OCI-LY7 (cell line): ENCODE results near the gene KNDC1. TPM values are rescaled to one million over a fixed set of nuclear protein-coding genes. Genes with fewer than 3 reads are reported as not detected.

Experiments used
- BruUV-seq: library from RNA; stranded (reverse); fragments of 400-500 nt; replicated peaks from 2 replicates; lab custom pipeline; 2021; lab: Mats Ljungman, UMichigan
- CTCF ChIA-PET: fragments of 300-600 bp; sonication (Branson Sonifier 250); formaldehyde crosslinking; loops from one replicate; lab custom pipeline; 2022; ENCODE audit warnings: antibody characterized with exemption; ENCODE audit not compliant: unreplicated experiment; lab: Charles Lee
- POLR2A ChIA-PET: fragments of 300-600 bp; sonication (Branson Sonifier 250); formaldehyde crosslinking; loops from one replicate; lab custom pipeline; 2022; ENCODE audit warnings: antibody characterized with exemption; lab: Charles Lee
- DNase-seq: peaks from one replicate; pipeline ENCODE4 v3.0.0-alpha.2; 2015; ENCODE audit warnings: low spot score
- H2AFZ ChIP-seq: fragments of 200-600 bp; sonication (generic), shearing (Covaris generic); 2 replicates; pipeline ENCODE4 v1.6.1; 2014; ENCODE audit warnings: mild to moderate bottlenecking, antibody characterized with exemption, low read length, moderate library complexity
- H3K27ac ChIP-seq: fragments of 200-600 bp; sonication (generic); 2 replicates; pipeline ENCODE4 v1.5.1; 2014; ENCODE audit warnings: mixed run types, low read depth, mild to moderate bottlenecking, moderate library complexity, low read length, inconsistent platforms; ENCODE audit not compliant: poor library complexity, severe bottlenecking
- H3K36me3 ChIP-seq: fragments of 200-600 bp; sonication (generic); 2 replicates; pipeline ENCODE4 v1.6.1; 2014; ENCODE audit warnings: mild to moderate bottlenecking, antibody characterized with exemption, low read length, moderate library complexity, mixed read lengths; ENCODE audit not compliant: insufficient read depth
- H3K4me1 ChIP-seq: fragments of 200-600 bp; sonication (generic); 2 replicates; pipeline ENCODE4 v1.5.1; 2014; ENCODE audit warnings: mild to moderate bottlenecking, low read length; ENCODE audit not compliant: insufficient read depth, poor library complexity, severe bottlenecking
- H3K4me2 ChIP-seq: fragments of 200-600 bp; sonication (generic); 2 replicates; pipeline ENCODE4 v1.6.1; 2014; ENCODE audit warnings: mild to moderate bottlenecking, low read length
- H3K4me3 ChIP-seq: fragments of 200-600 bp; sonication (generic); 2 replicates; pipeline ENCODE4 v1.5.1; 2014; ENCODE audit warnings: mild to moderate bottlenecking, low read depth, low read length; ENCODE audit not compliant: poor library complexity, severe bottlenecking
- H3K79me2 ChIP-seq: fragments of 200-600 bp; sonication (generic); 2 replicates; pipeline ENCODE4 v1.6.1; 2016; ENCODE audit warnings: low read depth, mild to moderate bottlenecking, low read length, moderate library complexity, mixed read lengths; ENCODE audit not compliant: insufficient read depth
- H3K9me2 ChIP-seq: fragments of 200-600 bp; sonication (generic); 2 replicates; pipeline ENCODE4 v1.6.1; 2016; ENCODE audit warnings: mild to moderate bottlenecking, low read length, mixed read lengths; ENCODE audit not compliant: insufficient read depth
- H3K9me3 ChIP-seq: fragments of 200-600 bp; sonication (generic); 2 replicates; pipeline ENCODE4 v1.6.1; 2014; ENCODE audit warnings: mild to moderate bottlenecking, mixed run types, low read length, mixed read lengths
- H4K20me1 ChIP-seq: fragments of 200-600 bp; sonication (generic); 2 replicates; pipeline ENCODE4 v1.6.1; 2014; ENCODE audit warnings: mild to moderate bottlenecking, antibody characterized with exemption, low read length, moderate library complexity, mixed read lengths; ENCODE audit not compliant: insufficient read depth
- CTCF ChIP-seq: fragments of 200-600 bp; sonication (generic); conservative IDR thresholded peaks from 2 replicates; pipeline ENCODE4 v1.5.1; 2014; ENCODE audit warnings: mild to moderate bottlenecking, antibody characterized with exemption, low read length, moderate library complexity, mixed read lengths
- EZH2phosphoT487 ChIP-seq: fragments of 200-600 bp; sonication (generic); IDR thresholded peaks from 2 replicates; pipeline ENCODE4 v1.6.1; 2018; ENCODE audit warnings: low read depth, borderline replicate concordance, mild to moderate bottlenecking, mixed run types, antibody characterized with exemption, low read length, moderate library complexity, mixed read lengths
- intact Hi-C: fragments of 100-400 bp; cut with micrococcal nuclease; formaldehyde crosslinking; loops from one replicate; pipeline ENCODE4 v1.10.0; 2022; ENCODE audit not compliant: unreplicated experiment
- total RNA-seq, 2 experiments: library from RNA; depleted of rRNA in 1 of 2; stranded (reverse); fragments of >200 nt in 1 of 2; shearing (Covaris generic) in 1 of 2; gene quantifications; 2 replicates each; pipeline ENCODE4 v1.2.3, GENCODE V29; 2014 to 2022

KNDC1 gene
- total RNA-seq, 2 experiments from 2014 or later = not detected

- Histone ChIP-seq H4K20me1 (no peaks in the 10 kb centered on the region), H3K4me3 (no peak overlapping the region), H3K9me3 (no peaks in the 10 kb centered on the region), H3K9me2 (no peaks in the 10 kb centered on the region), H3K36me3 (no peaks in the 10 kb centered on the region), H3K79me2 (no peaks in the 10 kb centered on the region), H3K4me2 (no peak overlapping the region), H2AFZ (no peak overlapping the region), H3K27ac (no peak overlapping the region), H3K4me1 (no peaks in the 10 kb centered on the region)
- no TSS peak for BruUV-seq
- no peak for DNase-seq
- POLR2A ChIA-PET = no interaction called here
- CTCF ChIA-PET = no interaction called here
- no peak for TF ChIP-seq EZH2phosphoT487
- TF ChIP-seq CTCF = no peak
- intact Hi-C loops = no loop called here
Measured at GRCh38 chr10:133114726-133115452, 45.1 kb upstream of the KNDC1 start.

GRCh38 chr10:133115453-133115842 lies 44.6 kb upstream of the KNDC1 start:
- TF ChIP-seq CTCF (no peak), EZH2phosphoT487 (no peak)
- BruUV-seq = no TSS peak
- ChIA-PET CTCF (no interaction called here), POLR2A (no interaction called here)
- H3K36me3 ChIP-seq = no peaks in the 10 kb centered on the region
- H3K4me3 ChIP-seq = no peak overlapping the region
- H2AFZ ChIP-seq = no peak overlapping the region
- H3K9me2 ChIP-seq = no peaks in the 10 kb centered on the region
- H3K4me1 ChIP-seq = no peaks in the 10 kb centered on the region
- no peaks in the 10 kb centered on the region for H3K9me3 ChIP-seq
- no peaks in the 10 kb centered on the region for H3K79me2 ChIP-seq
- H4K20me1 ChIP-seq = no peaks in the 10 kb centered on the region
- no peak overlapping the region for H3K4me2 ChIP-seq
- H3K27ac ChIP-seq = no peak overlapping the region
- DNase-seq = no peak
- intact Hi-C loops = no loop called here

GRCh38 chr10:133115976-133116375 lies 44.0 kb upstream of the KNDC1 start:
- CTCF ChIA-PET = interaction anchor here (0.7 kb wide), 1 partner anchor 48 kb away, joined by 3 read pairs; no protein-coding TSS in a partner anchor

More at GRCh38 chr10:133115976-133116375, 44.0 kb upstream of the KNDC1 start:
- BruUV-seq = no TSS peak
- POLR2A ChIA-PET = no interaction called here
- Histone ChIP-seq H3K27ac (no peak overlapping the region), H3K9me3 (no peaks in the 10 kb centered on the region), H3K36me3 (no peaks in the 10 kb centered on the region), H3K9me2 (no peaks in the 10 kb centered on the region), H3K4me3 (no peak overlapping the region), H3K4me1 (no peaks in the 10 kb centered on the region), H4K20me1 (no peaks in the 10 kb centered on the region), H3K4me2 (no peak overlapping the region), H3K79me2 (no peaks in the 10 kb centered on the region), H2AFZ (no peak overlapping the region)
- TF ChIP-seq EZH2phosphoT487 (no peak), CTCF (no peak)
- DNase-seq = no peak
- intact Hi-C loops = no loop called here
